Liver (tissue), 1 donor: ENCODE results near the gene SPRYD3.
"Not testable (repeated sequence)": the region's sequence is repeated elsewhere in the genome, so short reads cannot be mapped to it uniquely, and the experiment has no call there.

Experiments used
- FOXA1 ChIP-seq: IDR thresholded peaks from 2 replicates; pipeline ENCODE4 v1.6.1; 2016; ENCODE audit warnings: antibody characterized with exemption
- TF ChIP-seq, protein P1 (sequence below): IDR thresholded peaks from 2 replicates; pipeline ENCODE4 v1.6.1; 2016; ENCODE audit warnings: antibody characterized with exemption, mild to moderate bottlenecking

GRCh38 chr12:53095596-53095895 lies 16.4 kb upstream of the SPRYD3 start:
- TF ChIP-seq FOXA1, result not testable (repeated sequence)
- TF ChIP-seq, protein P1, sequence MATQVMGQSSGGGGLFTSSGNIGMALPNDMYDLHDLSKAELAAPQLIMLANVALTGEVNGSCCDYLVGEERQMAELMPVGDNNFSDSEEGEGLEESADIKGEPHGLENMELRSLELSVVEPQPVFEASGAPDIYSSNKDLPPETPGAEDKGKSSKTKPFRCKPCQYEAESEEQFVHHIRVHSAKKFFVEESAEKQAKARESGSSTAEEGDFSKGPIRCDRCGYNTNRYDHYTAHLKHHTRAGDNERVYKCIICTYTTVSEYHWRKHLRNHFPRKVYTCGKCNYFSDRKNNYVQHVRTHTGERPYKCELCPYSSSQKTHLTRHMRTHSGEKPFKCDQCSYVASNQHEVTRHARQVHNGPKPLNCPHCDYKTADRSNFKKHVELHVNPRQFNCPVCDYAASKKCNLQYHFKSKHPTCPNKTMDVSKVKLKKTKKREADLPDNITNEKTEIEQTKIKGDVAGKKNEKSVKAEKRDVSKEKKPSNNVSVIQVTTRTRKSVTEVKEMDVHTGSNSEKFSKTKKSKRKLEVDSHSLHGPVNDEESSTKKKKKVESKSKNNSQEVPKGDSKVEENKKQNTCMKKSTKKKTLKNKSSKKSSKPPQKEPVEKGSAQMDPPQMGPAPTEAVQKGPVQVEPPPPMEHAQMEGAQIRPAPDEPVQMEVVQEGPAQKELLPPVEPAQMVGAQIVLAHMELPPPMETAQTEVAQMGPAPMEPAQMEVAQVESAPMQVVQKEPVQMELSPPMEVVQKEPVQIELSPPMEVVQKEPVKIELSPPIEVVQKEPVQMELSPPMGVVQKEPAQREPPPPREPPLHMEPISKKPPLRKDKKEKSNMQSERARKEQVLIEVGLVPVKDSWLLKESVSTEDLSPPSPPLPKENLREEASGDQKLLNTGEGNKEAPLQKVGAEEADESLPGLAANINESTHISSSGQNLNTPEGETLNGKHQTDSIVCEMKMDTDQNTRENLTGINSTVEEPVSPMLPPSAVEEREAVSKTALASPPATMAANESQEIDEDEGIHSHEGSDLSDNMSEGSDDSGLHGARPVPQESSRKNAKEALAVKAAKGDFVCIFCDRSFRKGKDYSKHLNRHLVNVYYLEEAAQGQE, result not testable (repeated sequence)
